ENCODE results near the gene SAV1. TPM values are rescaled to one million over a fixed set of nuclear protein-coding genes. Genes with fewer than 3 reads are reported as not detected.

SAV1 gene
- total and polyA plus RNA-seq, 7 donors, result 13.8 to 37.1 (median 19.5) TPM

DNA sequence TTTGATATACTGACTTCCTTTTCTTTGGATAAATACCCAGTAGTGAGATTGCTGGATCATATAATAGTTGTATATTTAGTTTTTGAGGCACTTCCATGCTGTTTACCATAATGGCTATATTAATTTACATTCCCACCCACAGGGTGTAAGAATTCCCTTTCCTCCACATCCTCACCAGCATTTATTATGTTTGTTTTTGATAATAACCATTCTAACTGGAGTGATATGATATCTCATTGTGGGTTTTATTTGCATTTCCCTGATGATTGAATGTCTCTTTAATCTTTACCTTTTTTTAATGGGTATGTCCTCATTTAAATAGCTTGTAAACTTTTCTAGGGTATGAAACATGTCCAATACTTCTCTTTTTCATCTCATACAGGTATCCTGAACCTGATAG lies 11.6 kb upstream of the SAV1 start:
- no peaks in the 10 kb centered on the region for H3K36me3 ChIP-seq (ENCODE audit: insufficient read depth in 1 of 2, low read depth in 1 of 2)
- no peaks in the 10 kb centered on the region for H3K27me3 ChIP-seq (ENCODE audit: insufficient read depth in 3 of 3, low read length in 2 of 3)
- TF ChIP-seq, protein P1, sequence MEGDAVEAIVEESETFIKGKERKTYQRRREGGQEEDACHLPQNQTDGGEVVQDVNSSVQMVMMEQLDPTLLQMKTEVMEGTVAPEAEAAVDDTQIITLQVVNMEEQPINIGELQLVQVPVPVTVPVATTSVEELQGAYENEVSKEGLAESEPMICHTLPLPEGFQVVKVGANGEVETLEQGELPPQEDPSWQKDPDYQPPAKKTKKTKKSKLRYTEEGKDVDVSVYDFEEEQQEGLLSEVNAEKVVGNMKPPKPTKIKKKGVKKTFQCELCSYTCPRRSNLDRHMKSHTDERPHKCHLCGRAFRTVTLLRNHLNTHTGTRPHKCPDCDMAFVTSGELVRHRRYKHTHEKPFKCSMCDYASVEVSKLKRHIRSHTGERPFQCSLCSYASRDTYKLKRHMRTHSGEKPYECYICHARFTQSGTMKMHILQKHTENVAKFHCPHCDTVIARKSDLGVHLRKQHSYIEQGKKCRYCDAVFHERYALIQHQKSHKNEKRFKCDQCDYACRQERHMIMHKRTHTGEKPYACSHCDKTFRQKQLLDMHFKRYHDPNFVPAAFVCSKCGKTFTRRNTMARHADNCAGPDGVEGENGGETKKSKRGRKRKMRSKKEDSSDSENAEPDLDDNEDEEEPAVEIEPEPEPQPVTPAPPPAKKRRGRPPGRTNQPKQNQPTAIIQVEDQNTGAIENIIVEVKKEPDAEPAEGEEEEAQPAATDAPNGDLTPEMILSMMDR (IDR thresholded peaks at IDR 0.05), result no peak
- DNase-seq (no peak), ATAC-seq (no peak)
- no peak overlapping the region for H3K27ac ChIP-seq
- H3K9me3 ChIP-seq, result no peaks in the 10 kb centered on the region
- H3K4me1 ChIP-seq, result no peaks in the 10 kb centered on the region
- no peak overlapping the region for H3K4me3 ChIP-seq
- intact Hi-C loops (cut with DNase I), result no loop called here

DNA sequence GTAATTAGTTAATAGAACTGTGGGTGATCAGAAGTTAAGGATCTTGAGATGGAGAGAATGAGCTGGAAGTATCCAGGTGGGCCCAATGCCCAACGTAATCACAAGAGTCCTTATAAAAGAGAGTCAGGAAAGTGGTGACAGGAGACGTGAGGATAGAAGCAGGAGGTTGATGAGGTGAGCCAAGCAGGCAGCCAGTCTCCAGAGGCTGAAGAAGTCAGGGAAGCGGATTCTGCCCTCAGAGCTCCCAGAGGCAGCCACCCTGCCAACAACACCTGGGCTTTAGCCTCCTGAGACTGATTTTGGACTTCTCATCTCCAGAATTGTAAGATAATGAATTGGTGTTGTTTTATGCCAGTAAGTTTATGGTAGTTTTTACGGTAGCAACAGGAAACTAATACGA lies 10.1 kb upstream of the SAV1 start:
- H3K9me3 ChIP-seq, result no peaks in the 10 kb centered on the region
- no peaks in the 10 kb centered on the region for H3K36me3 ChIP-seq (ENCODE audit: insufficient read depth in 1 of 2, low read depth in 1 of 2)
- no peaks in the 10 kb centered on the region for H3K4me1 ChIP-seq
- ATAC-seq, result no peak
- DNase-seq, result no peak
- no peaks in the 10 kb centered on the region for H3K27me3 ChIP-seq (ENCODE audit: insufficient read depth in 3 of 3, low read length in 2 of 3)
- intact Hi-C loops (cut with DNase I), result no loop called here
- no peak overlapping the region for H3K27ac ChIP-seq
- H3K4me3 ChIP-seq, result no peak overlapping the region
- WGBS, 3 donors, result 69 to 72% (median 71%) methylated on average over 5 of the region's 5 CpGs
- TF ChIP-seq, protein P1 (IDR thresholded peaks at IDR 0.05), result no peak

DNA sequence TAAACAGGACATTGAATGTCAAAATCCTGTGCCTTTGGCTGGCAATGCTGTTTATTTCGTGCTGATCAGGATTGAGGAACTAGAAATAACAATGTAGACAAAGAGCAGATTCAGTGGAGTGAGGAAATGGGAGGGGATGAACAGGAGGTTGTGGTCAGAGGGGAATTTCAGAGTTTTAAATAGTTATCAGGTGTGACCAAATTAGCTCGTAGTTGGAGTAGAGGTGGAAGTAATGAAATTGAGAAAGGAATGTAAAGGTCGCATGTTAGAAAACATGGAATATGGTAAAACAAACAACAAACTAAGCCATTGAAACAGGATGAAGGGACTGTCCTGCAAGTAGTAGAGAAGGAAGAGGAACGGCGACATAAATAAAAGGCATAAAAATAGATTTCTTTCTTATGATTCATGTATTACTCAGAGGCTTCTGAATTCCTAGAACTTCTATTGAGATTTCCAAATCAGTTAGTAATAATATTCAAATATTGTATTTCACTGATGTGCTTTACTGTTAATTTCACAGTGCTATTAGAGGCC lies 9.5 kb upstream of the SAV1 start:
- 36 to 53% (median 41%) methylated on average over 5 of the region's 5 CpGs for WGBS, 3 donors
- Histone ChIP-seq H3K4me1 (no peaks in the 10 kb centered on the region), H3K9me3 (no peaks in the 10 kb centered on the region), H3K27ac (no peak overlapping the region), H3K4me3 (no peak overlapping the region), H3K27me3 (ENCODE audit: insufficient read depth in 3 of 3, low read length in 2 of 3) (no peaks in the 10 kb centered on the region), H3K36me3 (ENCODE audit: insufficient read depth in 1 of 2, low read depth in 1 of 2) (no peaks in the 10 kb centered on the region)
- no peak for ATAC-seq
- DNase-seq, result no peak
- TF ChIP-seq, protein P1 (IDR thresholded peaks at IDR 0.05), result no peak
- intact Hi-C loops (cut with DNase I), result no loop called here

DNA sequence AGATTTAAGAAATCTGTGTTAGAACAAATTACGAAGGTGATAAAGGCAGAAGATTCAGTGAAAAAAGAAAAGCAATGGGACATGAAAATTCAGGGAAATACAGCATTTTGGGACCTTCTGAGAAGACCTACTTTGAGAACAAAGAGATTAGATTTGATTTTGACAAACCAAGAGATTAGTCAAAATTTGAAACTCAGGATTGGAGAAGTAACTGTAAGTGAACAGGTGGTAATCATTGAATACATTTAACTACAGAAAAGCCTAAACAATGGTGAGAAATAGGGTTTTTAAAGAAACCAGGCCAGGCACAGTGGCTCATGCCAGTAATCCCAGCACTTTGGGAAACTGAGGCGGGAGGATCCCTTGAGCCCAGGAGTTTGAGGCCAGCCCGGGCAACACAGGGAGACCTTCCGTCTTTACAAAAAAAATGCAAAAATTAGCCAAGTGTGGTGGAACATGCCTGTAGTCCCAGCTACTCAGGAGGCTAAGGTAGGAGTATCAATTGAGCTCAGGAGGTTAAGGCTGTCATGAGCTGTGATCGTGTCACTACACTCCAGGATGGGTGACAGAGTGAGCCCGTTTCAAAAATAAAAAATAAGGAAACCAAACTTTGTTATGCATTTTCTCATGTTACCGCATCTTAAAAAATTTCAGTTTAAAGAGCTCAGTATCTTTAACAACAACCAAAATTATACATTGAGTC lies 8.9 kb upstream of the SAV1 start:
- 82 to 86% (median 86%) methylated on average over 7 of the region's 7 CpGs for WGBS, 3 donors
- Histone ChIP-seq H3K27me3 (ENCODE audit: insufficient read depth in 3 of 3, low read length in 2 of 3) (no peaks in the 10 kb centered on the region), H3K9me3 (no peaks in the 10 kb centered on the region), H3K4me1 (no peaks in the 10 kb centered on the region), H3K36me3 (ENCODE audit: insufficient read depth in 1 of 2, low read depth in 1 of 2) (no peaks in the 10 kb centered on the region), H3K27ac (no peak overlapping the region), H3K4me3 (no peak overlapping the region)
- no peak for ATAC-seq
- TF ChIP-seq, protein P1 (IDR thresholded peaks at IDR 0.05), result no peak
- no peak for DNase-seq
- intact Hi-C loops (cut with DNase I), result no loop called here

DNA sequence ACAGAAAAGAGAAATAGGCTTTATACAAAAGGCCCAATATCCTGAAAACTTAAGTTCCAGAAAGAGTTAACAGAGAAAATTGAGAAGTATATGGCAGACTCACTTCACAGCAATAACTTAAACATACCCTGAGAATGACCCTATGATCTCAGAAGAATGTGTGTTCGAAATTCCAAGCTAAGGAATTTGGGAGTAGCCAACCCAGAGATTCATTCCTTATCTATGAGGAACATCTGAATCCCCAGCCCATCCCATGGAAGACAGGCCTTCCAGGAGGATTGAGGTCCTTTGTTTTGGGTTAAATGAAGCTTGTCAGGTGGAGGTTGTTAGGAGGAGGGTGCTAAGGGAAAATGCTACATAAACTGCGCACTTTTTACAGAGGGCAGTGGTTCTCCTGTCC lies 7.5 kb upstream of the SAV1 start:
- H3K4me1 ChIP-seq, result no peaks in the 10 kb centered on the region
- H3K27me3 ChIP-seq (ENCODE audit: insufficient read depth in 3 of 3, low read length in 2 of 3), result no peaks in the 10 kb centered on the region
- intact Hi-C loops (cut with DNase I), result no loop called here
- H3K4me3 ChIP-seq, result no peak overlapping the region
- ATAC-seq (no peak), DNase-seq (no peak)
- TF ChIP-seq, protein P1 (IDR thresholded peaks at IDR 0.05), result no peak
- H3K27ac ChIP-seq, result no peak overlapping the region
- H3K36me3 ChIP-seq (ENCODE audit: insufficient read depth in 1 of 2, low read depth in 1 of 2), result no peaks in the 10 kb centered on the region
- WGBS, 3 donors, result 70 to 77% (median 75%) methylated on average over 2 of the region's 2 CpGs
- H3K9me3 ChIP-seq, result no peaks in the 10 kb centered on the region
